Hematopoietic multipotent progenitor cell (in vitro differentiated cells): ENCODE data around the gene EBPL. TPM values are rescaled to one million over a fixed set of nuclear protein-coding genes. Genes with fewer than 3 reads are reported as not detected.
A peak's percentile ranks its signal among the peaks of the same experiment; 100 is the strongest.
"Not testable (repeated sequence)": the region's sequence is repeated elsewhere in the genome, so short reads cannot be mapped to it uniquely, and the experiment has no call there.

ENCODE experiments used
- DNase-seq, 3 donors: peaks; one replicate each; pipeline ENCODE4 v3.0.0-alpha.2; 2011 to 2015; ENCODE audit warnings: low read depth in 2 of 3, low spot score in 2 of 3
- total RNA-seq: library from RNA; depleted of rRNA; stranded (reverse); fragments of >200 nt; gene quantifications from one replicate; pipeline ENCODE4 v1.2.3, GENCODE V29; 2012

The EBPL gene
- total RNA-seq = 283 TPM

DNA sequence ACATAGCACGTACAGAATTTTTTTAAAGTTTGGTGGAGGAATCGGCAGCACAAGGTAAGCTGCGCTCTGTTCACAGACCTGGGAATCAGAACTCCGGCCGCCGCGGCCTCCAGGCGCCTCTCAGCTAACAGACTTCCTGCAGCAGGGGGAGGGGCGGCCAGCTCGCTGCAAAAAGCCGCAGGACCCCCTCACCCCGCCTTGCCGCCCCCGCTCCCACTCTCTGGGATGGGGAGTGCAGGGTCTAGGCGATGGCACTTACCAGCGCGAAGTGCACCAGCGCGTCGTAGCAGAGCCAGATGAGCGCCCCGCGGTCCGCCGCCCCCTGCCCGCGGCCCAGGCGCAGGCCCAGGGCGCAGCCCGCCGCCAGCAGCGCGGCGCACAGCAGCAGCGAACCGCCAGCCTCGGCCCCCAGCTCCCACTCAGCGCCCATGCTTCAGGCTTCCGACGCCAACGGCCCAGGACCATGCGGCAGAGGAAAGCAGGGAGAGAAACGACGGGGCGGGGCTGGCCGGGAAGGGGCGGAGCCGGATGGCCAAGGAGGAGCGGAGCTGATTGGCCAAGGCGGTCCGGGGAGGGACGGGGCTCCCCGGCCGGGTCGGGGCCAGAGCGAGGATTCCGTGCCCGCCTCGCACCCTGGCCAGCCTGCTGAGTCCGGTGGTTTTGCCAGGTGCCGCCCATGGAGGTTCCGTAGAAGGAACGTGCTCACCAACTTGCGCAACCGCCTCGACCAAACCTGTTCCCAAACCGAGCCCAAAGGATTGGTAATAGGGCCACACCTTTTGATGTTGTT is at the start of gene EBPL:
TSS of gene EBPL (minus strand) at position 492 of the 790 bp plus-strand sequence. CDS start at position 430, 62 bp downstream.
- DNase-seq = peak; percentile 41 to 92 (median 90)

DNA sequence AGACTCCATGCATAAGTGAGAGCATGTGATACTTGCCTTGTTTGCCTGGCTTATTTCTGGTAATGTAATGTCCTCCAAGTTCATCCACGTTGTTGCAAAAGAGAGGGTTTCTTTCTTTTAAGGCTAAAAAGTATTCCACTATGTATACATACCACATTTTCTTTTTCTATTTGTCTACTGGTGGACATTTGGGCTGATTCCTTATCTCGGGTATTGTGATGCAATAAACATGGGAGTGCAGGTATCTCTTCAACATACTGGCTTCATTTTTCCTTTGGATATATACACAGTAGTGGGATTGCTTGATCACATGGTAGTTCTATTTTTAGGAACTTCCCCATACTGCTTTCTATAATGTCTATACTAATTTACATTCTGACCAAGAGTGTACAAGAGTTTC is 49.6 kb upstream of the EBPL start:
- no peak for DNase-seq

DNA sequence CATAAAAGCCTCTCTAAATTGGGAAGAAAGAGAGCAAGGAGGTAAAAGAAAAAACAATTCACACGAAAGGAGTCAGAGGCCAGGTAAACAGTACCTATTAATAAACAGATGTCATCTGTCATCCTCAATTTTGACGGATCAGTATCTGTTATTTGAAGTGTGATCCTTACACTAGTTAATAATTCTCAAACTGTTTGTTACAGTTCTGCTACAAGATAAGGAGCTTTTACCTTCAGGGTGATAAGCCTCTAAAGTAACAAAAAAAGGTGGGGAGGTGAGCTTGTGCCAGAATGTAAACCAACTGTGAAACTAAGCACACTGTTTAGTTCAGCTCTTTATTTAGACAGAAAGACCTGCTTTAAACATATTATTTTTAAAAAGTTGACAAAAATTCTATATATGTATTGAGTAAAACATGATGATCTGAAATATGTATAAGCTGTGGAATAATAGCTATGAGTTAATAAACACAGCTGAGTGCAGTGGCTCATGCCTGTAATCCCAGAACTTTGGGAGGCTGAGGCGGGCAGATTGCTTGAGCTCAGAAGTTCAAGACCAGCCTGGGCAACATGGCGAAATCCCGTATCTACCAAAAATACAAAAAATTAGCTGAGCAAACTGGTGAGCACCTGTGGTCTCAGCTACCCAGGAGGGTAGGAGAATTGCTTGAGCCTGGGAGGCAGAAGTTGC is 48.4 kb upstream of the EBPL start:
- no peak for DNase-seq

DNA sequence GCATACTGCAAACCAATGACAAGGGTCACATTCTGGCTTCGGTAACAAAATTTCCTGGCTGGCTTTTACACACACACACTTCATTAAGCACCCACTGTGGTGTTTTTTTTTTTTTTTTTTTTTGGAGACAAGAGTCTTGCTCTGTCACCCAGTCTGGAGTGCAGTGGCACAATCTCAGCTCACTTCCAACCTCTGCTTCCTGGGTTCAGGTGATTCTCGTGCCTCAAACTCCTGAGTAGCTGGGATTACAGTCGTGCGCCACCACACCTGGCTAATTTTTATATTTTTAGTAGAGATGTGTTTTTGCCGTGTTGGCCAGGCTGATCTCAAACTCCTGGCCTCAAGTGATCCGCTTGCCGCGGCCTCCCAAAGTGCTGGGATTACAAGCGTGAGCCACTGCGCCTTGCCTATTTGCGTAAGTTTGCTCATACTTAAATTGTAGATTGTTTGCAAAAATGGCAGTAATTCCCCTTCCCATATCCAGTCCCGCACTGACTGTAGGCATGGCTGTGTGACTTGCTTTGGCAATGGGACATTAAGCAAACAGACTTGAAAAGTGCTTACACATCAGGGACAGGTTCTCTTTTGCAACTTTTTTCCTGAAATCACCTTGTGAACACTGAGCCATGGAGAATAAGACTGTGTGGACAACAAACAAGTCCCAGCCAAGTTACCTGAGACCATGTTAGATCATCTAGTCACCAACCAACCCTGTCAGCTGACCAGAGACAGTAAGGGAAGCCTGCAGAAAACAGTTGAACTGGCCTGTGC is 42.1 kb upstream of the EBPL start:
- no peak for DNase-seq

DNA sequence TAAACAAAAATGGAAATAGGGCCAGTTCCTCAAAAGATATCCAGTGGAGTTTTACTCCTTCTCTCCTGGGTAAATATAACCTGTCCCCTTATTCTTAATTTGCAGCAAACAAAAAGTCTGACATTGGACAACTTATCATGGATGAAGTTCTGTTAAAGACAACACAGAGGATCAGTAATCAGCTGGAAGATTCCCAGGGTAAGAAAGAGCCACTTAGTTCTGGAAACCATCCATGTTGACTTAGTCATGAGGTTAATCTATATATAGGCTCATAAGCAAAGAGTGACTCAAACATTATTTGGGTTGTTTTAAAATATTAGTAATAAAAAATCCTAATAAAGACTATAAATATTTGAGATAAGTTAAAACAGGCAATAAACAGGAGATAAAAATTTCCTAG is 40.5 kb upstream of the EBPL start:
- DNase-seq = no peak

DNA sequence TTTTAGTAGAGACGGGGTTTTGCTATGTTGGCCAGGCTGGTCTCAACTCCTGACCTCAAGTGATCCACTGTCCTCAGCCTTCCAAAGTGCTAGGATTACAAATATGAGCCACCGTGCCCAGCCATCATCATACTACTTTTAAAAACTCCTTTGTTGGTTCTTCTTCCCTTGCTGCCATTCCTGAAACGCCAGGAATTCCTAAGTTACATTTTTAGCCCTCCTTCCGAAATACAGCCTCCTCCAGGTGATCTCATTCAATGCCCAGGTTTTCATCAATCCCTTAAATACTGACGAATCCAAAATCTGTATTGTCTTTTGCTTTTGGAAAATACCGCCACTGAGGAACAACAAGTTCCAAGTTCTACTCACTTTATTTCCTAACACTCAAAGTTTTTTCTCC is 25.3 kb upstream of the EBPL start:
- DNase-seq = no peak

DNA sequence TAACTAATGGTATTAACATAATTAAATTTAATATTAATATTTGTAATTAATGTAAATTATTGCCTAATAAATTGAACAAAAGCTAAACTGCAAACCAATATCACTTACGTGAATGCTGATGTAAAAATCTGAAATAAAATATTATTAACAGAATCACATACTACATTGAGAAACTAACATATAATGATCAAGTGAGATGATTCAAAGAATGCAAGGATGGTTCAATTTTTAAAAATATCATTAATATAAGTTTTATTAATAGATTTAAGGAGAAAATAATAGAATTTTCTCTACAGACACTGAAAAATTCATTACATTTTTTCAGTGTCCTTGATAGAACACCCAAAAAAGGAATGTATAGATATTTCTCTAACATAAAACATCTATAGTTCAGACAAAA is 23.5 kb upstream of the EBPL start:
- DNase-seq = peak in 1 of 3 donors; percentile 9

DNA sequence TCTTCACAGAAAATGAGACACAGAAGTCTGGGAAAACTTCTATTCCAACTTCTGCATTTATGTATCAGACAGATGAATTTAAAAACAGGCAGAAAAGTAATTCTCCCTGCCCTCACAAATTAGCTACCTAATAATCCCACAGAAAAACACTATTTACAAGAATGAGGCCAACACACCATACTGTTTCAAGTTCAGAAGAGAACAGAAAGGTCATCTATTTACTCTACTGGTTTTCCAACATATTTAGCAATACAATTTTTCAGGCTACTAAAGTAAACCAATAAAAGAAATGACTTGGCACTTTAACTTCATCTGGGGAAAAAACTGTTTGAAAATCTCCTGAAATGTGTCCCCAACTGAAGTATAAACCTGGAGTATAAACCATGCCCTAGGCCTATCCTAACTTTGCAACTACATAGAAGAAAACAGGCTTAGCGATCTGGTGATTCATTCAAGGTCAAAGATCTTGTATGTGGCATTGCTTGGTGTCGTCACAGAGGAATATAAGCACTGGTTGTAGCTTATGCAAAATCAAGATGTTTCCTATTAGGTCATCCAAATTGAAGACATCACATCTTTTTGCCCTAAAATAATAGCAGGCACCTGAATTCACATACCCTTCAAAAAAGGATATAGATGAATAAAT is 20.1 kb upstream of the EBPL start:
- peak in 1 of 3 donors; percentile 6 for DNase-seq

DNA sequence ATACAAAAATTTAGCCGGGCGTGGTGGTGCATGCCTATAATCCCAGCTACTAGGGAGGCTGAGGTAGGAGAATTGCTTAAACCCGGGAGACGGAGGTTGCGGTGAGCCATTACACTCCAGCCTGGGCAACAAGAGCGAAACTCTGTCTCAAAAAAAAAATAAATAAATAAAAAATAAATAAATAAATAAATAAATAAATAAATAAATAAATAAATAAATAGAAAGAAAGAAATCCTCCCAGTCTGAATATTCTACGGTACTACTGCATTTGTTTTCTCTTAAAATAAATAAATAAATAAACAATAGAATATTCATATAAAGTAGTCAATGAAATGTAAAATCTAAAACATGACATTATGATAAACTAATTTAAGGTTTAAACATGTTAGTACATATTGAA is 13.0 kb upstream of the EBPL start:
- DNase-seq = not testable (repeated sequence)

DNA sequence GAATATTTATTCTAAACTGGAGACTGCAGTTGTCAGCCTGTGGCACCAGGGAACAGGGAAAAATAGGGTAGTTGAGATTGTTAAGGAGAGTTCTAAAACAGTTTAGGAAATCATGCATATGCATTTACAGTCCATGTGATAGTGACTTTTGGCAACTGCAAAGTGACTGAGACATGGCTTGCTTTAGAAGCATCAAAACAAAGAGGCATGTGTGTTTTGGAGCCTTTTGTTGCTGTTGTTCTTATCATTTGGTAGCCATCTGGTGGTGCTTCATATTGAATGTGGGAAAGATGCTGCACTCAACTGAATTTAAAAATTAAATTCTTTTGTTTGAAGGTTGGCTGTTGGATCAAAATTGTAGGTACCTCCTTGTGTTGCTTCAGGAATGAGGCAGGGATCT is 10.2 kb upstream of the EBPL start:
- DNase-seq = no peak

DNA sequence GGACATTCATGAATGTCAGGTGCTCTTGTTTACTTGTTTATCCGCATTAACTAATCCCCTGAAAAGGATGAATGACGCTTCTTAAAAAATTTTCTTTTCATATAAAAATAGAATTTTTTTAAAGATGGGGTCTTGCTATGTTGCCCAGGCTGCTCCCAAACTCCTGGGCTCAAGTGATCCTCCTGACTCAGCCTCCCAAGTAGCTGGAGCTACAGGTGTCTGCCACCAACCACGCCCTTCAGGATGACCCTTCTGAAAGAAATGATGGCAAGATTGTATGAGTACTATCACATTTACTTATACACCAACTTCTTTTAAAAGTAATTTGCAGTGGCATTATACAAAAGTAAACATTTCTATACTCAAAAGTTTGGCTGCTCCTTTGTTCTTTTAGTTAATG is 6.2 kb upstream of the EBPL start:
- no peak for DNase-seq

DNA sequence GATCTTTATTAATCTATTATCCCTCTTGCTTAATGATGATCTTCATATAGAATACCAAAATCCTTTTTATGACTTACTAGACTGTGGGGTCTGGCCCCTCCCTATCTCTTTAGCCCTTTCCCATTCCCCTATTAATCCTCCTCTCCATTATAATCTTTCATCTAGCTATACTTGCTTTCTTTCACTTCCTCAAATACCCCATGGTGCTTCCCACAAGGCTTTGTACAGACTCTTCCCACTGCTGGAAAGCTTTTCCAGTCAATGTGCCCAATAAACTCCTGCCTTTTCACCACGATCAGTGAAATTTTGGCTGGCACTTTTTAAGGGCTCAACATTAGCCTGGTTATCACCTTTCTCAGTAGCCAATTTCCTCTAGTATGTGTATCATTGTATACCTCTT is 3.2 kb upstream of the EBPL start:
- DNase-seq = no peak

DNA sequence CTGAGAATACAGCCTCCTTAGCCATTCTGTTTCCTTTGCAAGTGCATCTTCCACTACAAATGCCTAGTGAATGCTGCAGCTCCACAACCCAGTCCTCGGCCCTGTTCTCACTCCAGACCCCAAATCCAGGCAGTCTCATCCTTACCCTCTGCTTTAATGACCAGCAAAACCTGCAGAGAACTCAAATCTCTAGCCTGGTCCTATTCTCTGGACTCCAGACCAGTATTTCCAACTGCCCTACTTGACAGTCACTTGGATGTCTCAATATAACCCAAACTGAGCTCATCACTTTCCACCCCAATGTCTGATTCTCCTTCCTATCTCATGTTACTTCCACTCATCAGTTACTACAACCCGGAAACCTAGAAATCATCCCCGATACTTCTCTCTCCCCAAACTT is 2.6 kb upstream of the EBPL start:
- DNase-seq = no peak

DNA sequence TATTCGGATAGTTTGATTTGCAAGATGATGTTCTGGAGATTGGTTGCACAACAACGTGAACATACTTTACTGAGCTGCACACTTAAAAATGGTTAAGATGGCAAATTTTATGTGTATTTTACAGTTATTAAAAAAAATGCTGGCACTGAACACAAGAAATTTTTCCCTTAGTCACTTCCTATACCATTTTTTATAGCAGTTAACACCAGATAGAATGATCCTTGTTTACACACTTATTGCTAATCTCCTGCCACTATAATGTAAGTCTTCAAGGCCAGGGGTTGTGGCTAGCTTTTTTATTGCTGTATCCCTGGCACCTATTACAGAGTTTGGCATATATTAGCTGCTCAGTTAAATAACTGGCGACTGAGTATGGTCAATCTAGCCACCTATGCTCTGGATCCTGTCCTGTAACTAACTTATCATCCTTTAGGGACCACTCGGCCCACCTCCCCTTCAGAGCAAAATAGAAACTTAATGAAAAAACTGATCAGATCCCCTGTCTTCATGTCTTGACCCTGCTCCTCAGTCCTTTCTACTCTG is 2.0 kb upstream of the EBPL start:
- DNase-seq = peak in 2 of 3 donors; percentile 26 to 79

DNA sequence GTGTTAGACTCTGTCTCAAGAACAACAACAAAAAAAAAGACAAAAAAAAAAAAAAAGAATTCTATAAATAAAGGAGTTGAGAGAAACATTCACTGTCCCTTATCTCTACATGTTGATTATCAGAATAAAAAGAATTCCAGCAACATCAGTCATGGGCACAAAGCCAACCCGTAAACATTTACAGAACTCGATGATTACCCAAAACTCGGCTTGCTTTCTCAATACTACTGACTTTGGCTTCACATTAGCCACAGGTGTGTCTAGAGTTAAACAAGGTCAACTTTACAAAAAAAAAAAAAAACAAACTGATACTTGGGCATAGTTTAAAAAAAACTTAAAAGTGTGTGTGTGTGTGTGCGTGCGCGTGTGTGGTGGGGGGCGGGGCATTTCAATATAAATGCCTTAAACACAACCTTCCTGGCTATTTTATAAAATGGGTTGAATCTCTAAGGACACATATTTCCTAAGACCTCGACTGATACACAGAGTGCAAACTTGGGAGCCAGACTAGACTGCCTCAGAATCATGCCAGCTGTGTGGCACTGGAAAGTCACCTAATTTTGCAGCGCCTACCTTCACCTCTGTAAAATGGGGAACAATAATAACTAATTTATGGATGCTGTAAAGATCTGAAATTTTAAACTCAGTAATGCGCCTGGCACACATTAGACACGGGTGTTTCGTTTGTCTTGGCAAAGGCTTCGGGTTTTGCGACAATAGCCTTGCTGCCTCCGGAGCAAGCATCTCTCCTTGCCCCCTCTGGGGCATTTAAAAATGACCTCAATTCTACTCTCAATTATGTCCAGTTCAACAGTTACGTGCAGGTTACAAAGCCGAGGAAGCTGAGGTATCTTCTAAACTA is 922 bp downstream of the EBPL start:
- no peak for DNase-seq

DNA sequence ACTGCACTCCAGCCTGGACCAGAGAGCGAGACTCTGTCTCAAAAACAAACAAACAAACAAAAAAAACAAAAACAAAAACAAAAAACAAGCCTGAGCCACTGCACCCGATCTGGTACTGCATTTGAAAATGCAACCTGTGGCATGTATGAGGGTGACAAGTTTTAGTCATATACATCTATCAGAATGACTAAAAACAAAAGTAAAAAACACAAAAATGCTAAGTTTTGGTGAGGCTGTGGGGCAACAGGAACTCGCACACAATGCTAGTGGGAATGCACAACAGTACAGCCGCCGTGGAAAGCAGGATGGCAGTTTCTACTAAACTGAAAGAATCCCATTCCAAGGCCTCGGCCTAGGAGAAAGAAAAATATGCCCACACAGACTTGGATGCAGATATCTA is 7.8 kb downstream of the EBPL start:
- DNase-seq = no peak

DNA sequence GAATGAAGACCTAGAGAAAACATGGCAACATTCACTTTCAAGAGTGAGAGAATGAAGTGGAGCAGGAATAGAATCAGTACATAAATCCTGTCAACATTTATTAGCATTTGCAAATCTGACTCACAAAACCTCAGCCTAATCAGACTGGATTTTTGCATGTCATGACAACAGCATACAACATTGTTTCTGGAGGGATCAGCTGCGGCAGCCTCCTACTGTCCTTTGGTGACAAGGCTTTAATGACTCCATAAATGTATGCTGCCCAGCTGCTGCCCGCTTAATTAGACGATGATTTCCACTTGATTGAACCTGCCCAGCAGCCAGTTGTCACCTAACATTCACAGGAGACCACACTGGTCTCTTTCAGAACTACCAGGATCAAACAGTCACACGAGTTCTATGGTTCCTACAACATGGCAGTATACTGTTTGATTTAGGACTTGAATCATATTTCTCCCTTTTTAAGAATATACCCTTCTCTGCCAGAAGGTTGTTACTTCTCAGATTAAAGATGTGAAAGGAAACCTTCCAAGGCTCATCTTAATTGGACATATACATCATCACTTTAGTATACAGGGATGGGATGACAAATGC is 9.3 kb downstream of the EBPL start:
- DNase-seq = no peak

DNA sequence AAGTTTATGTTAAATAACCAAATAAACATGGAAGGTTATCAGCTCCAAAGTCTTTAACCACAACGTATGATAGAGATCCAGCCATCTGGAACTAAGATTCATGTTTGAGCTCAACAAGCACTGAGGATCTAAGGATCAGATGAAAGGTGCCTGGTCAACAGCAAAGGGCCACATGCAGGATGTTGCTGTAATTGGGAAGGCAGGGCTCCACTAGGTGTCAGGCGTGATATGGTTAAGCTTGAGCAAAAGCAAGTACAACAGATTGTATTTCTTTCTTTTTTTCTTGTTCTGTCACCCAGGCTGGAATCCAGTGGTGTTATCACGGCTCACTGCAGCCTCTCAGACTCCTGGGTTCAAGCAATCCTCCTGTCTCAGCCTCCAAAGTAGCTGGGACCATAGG is 12.0 kb downstream of the EBPL start:
- DNase-seq = peak in 2 of 3 donors; percentile 63 to 72

DNA sequence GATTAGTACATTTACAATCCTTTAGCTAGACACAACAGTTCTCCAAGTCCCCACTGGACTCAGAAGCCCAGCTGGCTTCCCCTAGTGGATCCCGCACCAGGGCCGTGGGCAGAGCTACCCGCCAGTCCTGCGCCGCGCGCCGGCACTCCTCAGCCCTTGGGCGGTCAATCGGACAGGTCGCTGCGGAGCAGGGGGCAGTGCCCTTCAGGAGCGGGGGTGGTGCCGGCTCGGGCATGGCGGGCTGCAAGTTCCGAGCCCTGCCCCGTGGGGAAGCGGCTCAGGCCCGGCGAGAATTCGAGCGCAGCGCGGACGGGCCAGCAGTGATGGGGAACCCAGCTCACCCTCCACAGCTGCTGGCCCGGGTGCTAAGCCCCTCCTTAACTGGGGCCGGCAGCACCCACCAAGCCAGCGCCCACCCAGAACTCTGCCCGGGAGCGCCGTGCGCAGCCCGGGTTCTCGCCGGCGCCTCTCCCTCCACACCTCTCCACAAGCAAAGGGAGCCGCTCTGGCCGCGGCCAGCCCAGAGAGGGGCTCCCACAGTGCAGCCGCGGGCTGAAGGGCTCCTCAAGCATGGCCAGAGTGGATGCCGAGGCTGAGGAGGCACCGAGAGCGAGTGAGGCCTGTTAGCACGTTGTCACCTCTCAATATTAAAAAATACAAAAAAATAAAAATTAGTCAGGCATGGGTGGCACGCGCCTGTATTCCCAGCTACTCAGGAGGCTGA is 12.9 kb downstream of the EBPL start:
- no peak for DNase-seq
